ENCODE results near the gene SMAD5. TPM values are rescaled to one million over a fixed set of nuclear protein-coding genes. Genes with fewer than 3 reads are reported as not detected.

SMAD5 gene
- total and polyA plus RNA-seq, 12 donors, result 6.4 to 76.6 (median 46.2) TPM

DNA sequence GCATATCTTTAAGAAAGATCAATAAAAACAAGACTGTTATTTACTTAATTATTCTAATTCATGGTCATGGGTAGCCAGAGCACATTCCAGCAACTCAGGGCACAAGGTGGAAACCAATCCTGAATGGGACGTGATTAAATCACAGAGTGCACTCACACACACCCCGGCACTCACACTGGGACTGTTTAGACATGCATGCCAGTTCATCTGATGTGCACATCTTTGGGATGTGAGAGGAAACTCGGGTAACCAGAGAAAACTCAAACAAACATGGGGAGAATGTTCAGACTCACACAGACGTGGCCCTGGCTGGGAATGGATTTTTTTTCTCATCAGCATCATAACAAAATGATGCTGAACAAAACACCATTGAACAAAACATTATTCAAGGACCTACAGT lies 29.4 kb downstream of the SMAD5 start:
- Histone ChIP-seq H3K9me3 (replicated peaks in 1 of 3) (no peaks in the 10 kb centered on the region), H3K4me1 (replicated peaks in 1 of 2) (peaks cover 0 to 6% of the 10 kb centered on the region in 2 donors), H3K36me3 (replicated peaks in 1 of 2) (peaks cover 0 to 10% of the 10 kb centered on the region in 2 donors), H3K4me3 (no peak overlapping the region), H3K27me3 (no peaks in the 10 kb centered on the region), H3K27ac (no peak overlapping the region)
- WGBS, 4 donors, result 72 to 81% (median 73%) methylated on average over 4 of the region's 4 CpGs
- DNase-seq, result no peak
- intact Hi-C loops (cut with DNase I), result no loop called here
- TF ChIP-seq, protein P1, sequence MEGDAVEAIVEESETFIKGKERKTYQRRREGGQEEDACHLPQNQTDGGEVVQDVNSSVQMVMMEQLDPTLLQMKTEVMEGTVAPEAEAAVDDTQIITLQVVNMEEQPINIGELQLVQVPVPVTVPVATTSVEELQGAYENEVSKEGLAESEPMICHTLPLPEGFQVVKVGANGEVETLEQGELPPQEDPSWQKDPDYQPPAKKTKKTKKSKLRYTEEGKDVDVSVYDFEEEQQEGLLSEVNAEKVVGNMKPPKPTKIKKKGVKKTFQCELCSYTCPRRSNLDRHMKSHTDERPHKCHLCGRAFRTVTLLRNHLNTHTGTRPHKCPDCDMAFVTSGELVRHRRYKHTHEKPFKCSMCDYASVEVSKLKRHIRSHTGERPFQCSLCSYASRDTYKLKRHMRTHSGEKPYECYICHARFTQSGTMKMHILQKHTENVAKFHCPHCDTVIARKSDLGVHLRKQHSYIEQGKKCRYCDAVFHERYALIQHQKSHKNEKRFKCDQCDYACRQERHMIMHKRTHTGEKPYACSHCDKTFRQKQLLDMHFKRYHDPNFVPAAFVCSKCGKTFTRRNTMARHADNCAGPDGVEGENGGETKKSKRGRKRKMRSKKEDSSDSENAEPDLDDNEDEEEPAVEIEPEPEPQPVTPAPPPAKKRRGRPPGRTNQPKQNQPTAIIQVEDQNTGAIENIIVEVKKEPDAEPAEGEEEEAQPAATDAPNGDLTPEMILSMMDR (IDR thresholded peaks at IDR 0.05), result no peak
- TF ChIP-seq POLR2A (IDR thresholded peaks at IDR 0.05), result no peak

DNA sequence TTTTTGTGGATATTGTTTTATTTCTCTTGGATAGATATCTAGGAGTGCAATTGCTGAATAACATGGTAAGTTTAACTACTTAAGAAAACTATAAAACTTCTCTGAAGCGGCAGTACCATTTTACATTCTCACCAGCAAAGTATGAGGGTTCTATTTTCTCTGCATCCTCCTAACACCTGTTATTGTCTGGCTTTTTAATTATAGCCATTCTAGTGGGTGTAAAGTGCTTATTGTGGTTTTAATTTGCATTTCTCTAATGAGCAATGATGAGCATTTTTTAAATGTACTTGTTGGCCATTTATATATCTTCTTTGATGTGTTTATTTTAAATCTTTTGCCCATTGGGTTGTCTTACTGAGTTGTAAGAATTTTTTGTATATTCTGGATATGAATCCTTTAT lies 31.6 kb downstream of the SMAD5 start:
- no peak for DNase-seq
- peaks cover 0 to 6% of the 10 kb centered on the region in 2 donors for H3K4me1 ChIP-seq (replicated peaks in 1 of 2)
- H3K4me3 ChIP-seq, result no peak overlapping the region
- H3K27ac ChIP-seq, result no peak overlapping the region
- no peaks in the 10 kb centered on the region for H3K27me3 ChIP-seq
- 93 to 100% (median 96%) methylated on average over 1 of the region's 1 CpG for WGBS, 4 donors
- no peaks in the 10 kb centered on the region for H3K9me3 ChIP-seq (replicated peaks in 1 of 3)
- intact Hi-C loops (cut with DNase I), result no loop called here
- TF ChIP-seq, protein P1 (IDR thresholded peaks at IDR 0.05), result no peak
- TF ChIP-seq POLR2A (IDR thresholded peaks at IDR 0.05), result no peak
- H3K36me3 ChIP-seq (replicated peaks in 1 of 2), result peaks cover 0 to 10% of the 10 kb centered on the region in 2 donors

DNA sequence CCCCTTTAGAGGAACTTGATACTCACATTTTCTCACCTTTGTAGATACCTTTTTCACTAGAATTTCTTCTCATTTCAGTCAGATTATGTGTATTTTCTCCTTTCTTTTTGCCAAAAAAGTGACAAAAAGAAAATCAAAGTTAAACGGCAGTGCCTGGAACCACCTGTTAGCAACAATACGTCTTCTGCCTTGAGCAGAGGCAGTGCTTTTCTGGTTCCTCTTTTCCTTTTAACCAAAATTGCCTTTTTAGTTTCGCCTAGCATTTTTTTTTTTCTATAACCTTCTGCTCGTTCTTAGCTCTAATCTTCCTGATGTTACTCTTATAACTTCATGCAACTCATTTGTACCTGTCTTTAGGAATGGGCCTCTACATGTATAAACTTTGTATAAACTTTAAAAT lies 34.3 kb downstream of the SMAD5 start:
- no peaks in the 10 kb centered on the region for H3K4me1 ChIP-seq (replicated peaks in 1 of 2)
- no peaks in the 10 kb centered on the region for H3K9me3 ChIP-seq (replicated peaks in 1 of 3)
- H3K27ac ChIP-seq, result no peak overlapping the region
- no peak for DNase-seq
- intact Hi-C loops (cut with DNase I), result no loop called here
- H3K36me3 ChIP-seq (replicated peaks in 1 of 2), result peaks cover 0 to 10% of the 10 kb centered on the region in 2 donors
- no peak for TF ChIP-seq POLR2A (IDR thresholded peaks at IDR 0.05)
- TF ChIP-seq, protein P1 (IDR thresholded peaks at IDR 0.05), result no peak
- WGBS, 4 donors, result 78 to 82% (median 81%) methylated on average over 4 of the region's 4 CpGs
- H3K4me3 ChIP-seq, result no peak overlapping the region
- H3K27me3 ChIP-seq, result no peaks in the 10 kb centered on the region

DNA sequence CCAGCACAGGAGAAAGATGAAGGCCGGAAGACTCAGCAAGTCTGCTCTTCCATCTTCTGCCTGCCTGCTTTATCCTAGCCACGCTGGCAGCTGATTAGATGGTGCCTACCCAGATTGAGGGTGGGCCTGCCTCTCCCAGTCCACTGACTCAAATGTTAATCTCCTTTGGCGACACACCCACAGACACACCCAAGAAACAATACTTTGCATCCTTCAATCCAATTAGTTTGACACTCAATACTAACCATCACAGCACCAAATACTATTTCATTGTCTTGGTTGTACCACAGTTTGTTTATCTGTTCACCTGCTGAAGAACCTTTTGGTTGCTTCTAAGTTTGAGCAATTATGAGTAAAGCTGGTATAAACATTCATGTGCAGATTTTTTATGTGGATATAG lies 36.6 kb downstream of the SMAD5 start:
- no peak for DNase-seq

More for the DNA sequence above, 36.6 kb downstream of the SMAD5 start:
- no peaks in the 10 kb centered on the region for H3K9me3 ChIP-seq (replicated peaks in 1 of 3)
- no peaks in the 10 kb centered on the region for H3K4me1 ChIP-seq (replicated peaks in 1 of 2)
- H3K36me3 ChIP-seq (replicated peaks in 1 of 2), result peaks cover 0 to 14% of the 10 kb centered on the region in 2 donors
- intact Hi-C loops (cut with DNase I), result no loop called here
- TF ChIP-seq POLR2A (IDR thresholded peaks at IDR 0.05), result no peak
- TF ChIP-seq, protein P1 (IDR thresholded peaks at IDR 0.05), result no peak
- H3K27ac ChIP-seq, result no peak overlapping the region
- H3K4me3 ChIP-seq, result no peak overlapping the region
- 95 to 100% (median 98%) methylated on average over 3 of the region's 3 CpGs for WGBS, 4 donors
- H3K27me3 ChIP-seq, result no peaks in the 10 kb centered on the region
